HepG2 (cell line): ENCODE data around the gene FGFR2. TPM values are rescaled to one million over a fixed set of nuclear protein-coding genes. Genes with fewer than 3 reads are reported as not detected.

Experiments
- ATAC-seq: fragments of 200-7000 bp; cut with Tn5 transposase; 3 replicates; pipeline ENCODE4 v1.9.1; 2020; ENCODE audit warnings: mild to moderate bottlenecking, moderate library complexity
- BruUV-seq: library from RNA; stranded (reverse); fragments of 400-500 nt; replicated peaks from 2 replicates; lab custom pipeline; 2021; lab: Mats Ljungman, UMichigan
- CTCF ChIA-PET: fragments of 300-600 bp; formaldehyde crosslinking; extraction: SDS; loops from one replicate; lab custom pipeline; 2021; ENCODE audit warnings: low total read pairs, inconsistent platforms, low intra/inter-chr PET ratio; lab: Yijun Ruan, JAX
- POLR2A ChIA-PET: fragments of 350-600 bp; sonication (Branson Sonifier 250); formaldehyde crosslinking; loops from one replicate; lab custom pipeline; 2020; ENCODE audit warnings: antibody characterized with exemption, inconsistent platforms; lab: Yijun Ruan, JAX
- DNase-seq: peaks from one replicate; pipeline ENCODE4 v3.0.0-alpha.2; 2015; ENCODE audit warnings: low spot score
- FAIRE-seq: peaks from 3 replicates; lab custom pipeline; 2011; peaks lifted over from hg19 to GRCh38; lab: Jason Lieb, UNC
- H2AFZ ChIP-seq: one replicate; pipeline ENCODE4 v1.6.1; 2011; ENCODE audit warnings: low read length, inconsistent platforms
- H3K27ac ChIP-seq: fragments of 300-600 bp; 3 replicates; pipeline ENCODE4 v1.8.0; 2011; ENCODE audit warnings: mixed run types, mild to moderate bottlenecking, mixed read lengths, low read length, inconsistent platforms; ENCODE audit not compliant: insufficient read depth; ENCODE audit errors: extremely low read length
- H3K27me3 ChIP-seq, 2 experiments: fragments of 200-600 bp in 1 of 2; 2 replicates in 1 of 2; 3 replicates in 1 of 2; pipeline versions ENCODE4 v1.6.0 to v1.8.0; 2011; ENCODE audit warnings: low read length in 2 of 2, mild to moderate bottlenecking in 2 of 2, moderate library complexity in 2 of 2, inconsistent platforms in 1 of 2; ENCODE audit not compliant: insufficient read depth in 2 of 2, control insufficient read depth in 1 of 2
- H3K36me3 ChIP-seq, 2 experiments: fragments of 200-600 bp in 1 of 2; replicated peaks in 1 of 2; 2 replicates in 1 of 2; 3 replicates in 1 of 2; pipeline versions ENCODE4 v1.5.1 to v1.8.0; 2011; ENCODE audit warnings: low read length in 2 of 2, inconsistent platforms in 1 of 2; ENCODE audit not compliant: insufficient read depth in 2 of 2, control insufficient read depth in 1 of 2
- H3K4me1 ChIP-seq: 2 replicates; pipeline ENCODE4 v1.5.1; 2012; ENCODE audit warnings: low read length, inconsistent platforms; ENCODE audit not compliant: insufficient read depth
- H3K4me2 ChIP-seq: 2 replicates; pipeline ENCODE4 v1.6.0; 2011; ENCODE audit warnings: low read depth, low read length, inconsistent platforms
- H3K4me3 ChIP-seq, 3 experiments: fragments of 200-600 bp in 1 of 3; sonication (generic), shearing (Covaris generic) in 1 of 3; replicated peaks in 1 of 3; 2 replicates each; pipeline ENCODE4 v1.5.1; 2011 to 2016; ENCODE audit warnings: low read length in 3 of 3, inconsistent platforms in 2 of 3, low read depth in 2 of 3, mild to moderate bottlenecking in 2 of 3, control low read depth in 1 of 3, mixed read lengths in 1 of 3; ENCODE audit not compliant: insufficient read depth in 1 of 3
- H3K79me2 ChIP-seq: one replicate; pipeline ENCODE4 v1.6.1; 2011; ENCODE audit warnings: low read length, inconsistent platforms; ENCODE audit not compliant: insufficient read depth
- H3K9ac ChIP-seq: 2 replicates; pipeline ENCODE4 v1.6.0; 2011; ENCODE audit warnings: mild to moderate bottlenecking, low read depth, low read length, inconsistent platforms; ENCODE audit not compliant: insufficient read depth
- H3K9me3 ChIP-seq: 2 replicates; pipeline ENCODE4 v1.5.1; 2012; ENCODE audit warnings: mild to moderate bottlenecking, low read length
- H4K20me1 ChIP-seq: 2 replicates; pipeline ENCODE4 v1.6.0; 2011; ENCODE audit warnings: inconsistent platforms, mild to moderate bottlenecking, low read length, moderate library complexity; ENCODE audit not compliant: insufficient read depth
- ATF1 ChIP-seq: IDR thresholded peaks from 2 replicates; pipeline ENCODE4 v1.6.1; 2016; ENCODE audit warnings: mild to moderate bottlenecking, control low read depth
- BRD4 ChIP-seq: sonication (generic); formaldehyde crosslinking; IDR thresholded peaks from 2 replicates; pipeline ENCODE4 v1.4.0; 2020; ENCODE audit warnings: missing genetic modification reagents
- BRF2 ChIP-seq: sonication (generic); formaldehyde crosslinking; IDR thresholded peaks from 2 replicates; pipeline ENCODE4 v1.8.1; 2022; ENCODE audit warnings: mild to moderate bottlenecking, missing genetic modification reagents
- LCORL ChIP-seq, 2 experiments: fragments of 450-650 bp in 1 of 2; sonication (generic) in 1 of 2; formaldehyde crosslinking in 1 of 2; IDR thresholded peaks; 2 replicates each; pipeline versions ENCODE4 v1.5.0 to v1.6.1; 2017 to 2020; ENCODE audit warnings: antibody characterized with exemption in 1 of 2, missing genetic modification reagents in 1 of 2
- NR2F6 ChIP-seq, 2 experiments: IDR thresholded peaks; 2 replicates each; pipeline ENCODE4 v1.6.1; 2016; ENCODE audit warnings: antibody characterized with exemption in 1 of 2, mild to moderate bottlenecking in 1 of 2
- PATZ1 ChIP-seq: sonication (generic); formaldehyde crosslinking; IDR thresholded peaks from 2 replicates; pipeline ENCODE4 v1.4.0; 2020; ENCODE audit warnings: missing genetic modification reagents
- PAWR ChIP-seq: sonication (generic); formaldehyde crosslinking; IDR thresholded peaks from 2 replicates; pipeline ENCODE4 v1.4.0; 2020; ENCODE audit warnings: missing genetic modification reagents, mild to moderate bottlenecking, borderline replicate concordance
- RARG ChIP-seq: sonication (generic); formaldehyde crosslinking; IDR thresholded peaks from 2 replicates; pipeline ENCODE4 v1.4.0; 2020; ENCODE audit warnings: low read depth, mild to moderate bottlenecking, missing genetic modification reagents
- RELA ChIP-seq: sonication (generic); formaldehyde crosslinking; IDR thresholded peaks from 2 replicates; pipeline ENCODE4 v1.4.0; 2020; ENCODE audit warnings: missing genetic modification reagents
- STAT5B ChIP-seq: sonication (generic); formaldehyde crosslinking; IDR thresholded peaks from 2 replicates; pipeline ENCODE4 v1.4.0; 2020; ENCODE audit warnings: missing genetic modification reagents
- TBL1XR1 ChIP-seq: fragments of 150-350 bp; IDR thresholded peaks from 2 replicates; pipeline ENCODE4 v1.6.1; 2014; ENCODE audit warnings: borderline replicate concordance, low read length; ENCODE audit not compliant: partially characterized antibody
- TEAD3 ChIP-seq: optimal IDR thresholded peaks from 2 replicates; pipeline ENCODE3; 2016; ENCODE audit warnings: borderline replicate concordance
- TFDP2 ChIP-seq: sonication (generic); formaldehyde crosslinking; IDR thresholded peaks from 2 replicates; pipeline ENCODE4 v1.4.0; 2020; ENCODE audit warnings: missing genetic modification reagents
- ZNF749 ChIP-seq: sonication (generic); formaldehyde crosslinking; IDR thresholded peaks from 2 replicates; pipeline ENCODE4 v1.8.0; 2022; ENCODE audit warnings: mild to moderate bottlenecking, missing genetic modification reagents, moderate library complexity, borderline replicate concordance
- WGBS: methylation state at CpG from one replicate; pipeline ENCODE4 v1.1.6; 2017; ENCODE audit warnings: low lambda C conversion rate; 5-methylcytosine and 5-hydroxymethylcytosine counted together
- in situ Hi-C: cut with HindIII; loops from 2 replicates; pipeline ENCODE4 v1.10.0; 2017; ENCODE audit warnings: low pct_unique_long_range_greater_than_20kb; ENCODE audit not compliant: extremely low pct_ligation_motif_present
- intact Hi-C: fragments of 100-400 bp; cut with micrococcal nuclease; formaldehyde crosslinking; loops from one replicate; pipeline ENCODE4 v1.10.0; 2022; ENCODE audit not compliant: unreplicated experiment
- polyA plus RNA-seq, 8 experiments: library from polyadenylated mRNA; depleted of rRNA in 3 of 8; stranded (reverse) in 7 of 8; unstranded in 1 of 8; fragments of >200 nt; fragmentation: Illumina TruSeq in 4 of 8; extraction: Trizol in 4 of 8; gene quantifications; 2 replicates each; pipeline versions ENCODE4 v1.2.1 to v1.2.3, GENCODE V29; 2011 to 2016; ENCODE audit warnings: low read depth in 4 of 8, missing spikeins in 1 of 8, mixed read lengths in 1 of 8; ENCODE audit not compliant: insufficient read depth in 1 of 8
- total RNA-seq, 5 experiments: library from RNA; depleted of rRNA; stranded (reverse); fragments of >200 nt; fragmentation: Illumina TruSeq; extraction: Trizol; gene quantifications; 2 replicates each; pipeline ENCODE4 v1.2.3, GENCODE V29; 2016; ENCODE audit warnings: low read depth in 1 of 5
- TF ChIP-seq, protein P1 (sequence below): sonication (generic); formaldehyde crosslinking; IDR thresholded peaks from 2 replicates; pipeline ENCODE4 v1.8.1; 2023; ENCODE audit warnings: mild to moderate bottlenecking, missing genetic modification reagents
- TF ChIP-seq, protein P2 (sequence below): sonication (generic); formaldehyde crosslinking; IDR thresholded peaks from 2 replicates; pipeline ENCODE4 v1.5.1; 2020; ENCODE audit warnings: mild to moderate bottlenecking, missing genetic modification reagents, moderate library complexity

The FGFR2 gene
- total and polyA plus RNA-seq, 2 of the 13 experiments (the other 11 are each of a cell fraction or from before 2014, with no cell fraction given) = 1.6 to 2.6 TPM

- TF ChIP-seq, protein P1, sequence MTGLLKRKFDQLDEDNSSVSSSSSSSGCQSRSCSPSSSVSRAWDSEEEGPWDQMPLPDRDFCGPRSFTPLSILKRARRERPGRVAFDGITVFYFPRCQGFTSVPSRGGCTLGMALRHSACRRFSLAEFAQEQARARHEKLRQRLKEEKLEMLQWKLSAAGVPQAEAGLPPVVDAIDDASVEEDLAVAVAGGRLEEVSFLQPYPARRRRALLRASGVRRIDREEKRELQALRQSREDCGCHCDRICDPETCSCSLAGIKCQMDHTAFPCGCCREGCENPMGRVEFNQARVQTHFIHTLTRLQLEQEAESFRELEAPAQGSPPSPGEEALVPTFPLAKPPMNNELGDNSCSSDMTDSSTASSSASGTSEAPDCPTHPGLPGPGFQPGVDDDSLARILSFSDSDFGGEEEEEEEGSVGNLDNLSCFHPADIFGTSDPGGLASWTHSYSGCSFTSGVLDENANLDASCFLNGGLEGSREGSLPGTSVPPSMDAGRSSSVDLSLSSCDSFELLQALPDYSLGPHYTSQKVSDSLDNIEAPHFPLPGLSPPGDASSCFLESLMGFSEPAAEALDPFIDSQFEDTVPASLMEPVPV = no peak
- TF ChIP-seq ZNF749 (CRISPR knock-in tag) (no peak), NR2F6 (IDR thresholded peaks at IDR 0.05) (no peak), NR2F6 (CRISPR knock-in tag; IDR thresholded peaks at IDR 0.05) (no peak), RARG (no peak), BRD4 (no peak)
Observed at GRCh38 chr10:121535381-121535780, 62.9 kb downstream of the FGFR2 start (continued).

DNA sequence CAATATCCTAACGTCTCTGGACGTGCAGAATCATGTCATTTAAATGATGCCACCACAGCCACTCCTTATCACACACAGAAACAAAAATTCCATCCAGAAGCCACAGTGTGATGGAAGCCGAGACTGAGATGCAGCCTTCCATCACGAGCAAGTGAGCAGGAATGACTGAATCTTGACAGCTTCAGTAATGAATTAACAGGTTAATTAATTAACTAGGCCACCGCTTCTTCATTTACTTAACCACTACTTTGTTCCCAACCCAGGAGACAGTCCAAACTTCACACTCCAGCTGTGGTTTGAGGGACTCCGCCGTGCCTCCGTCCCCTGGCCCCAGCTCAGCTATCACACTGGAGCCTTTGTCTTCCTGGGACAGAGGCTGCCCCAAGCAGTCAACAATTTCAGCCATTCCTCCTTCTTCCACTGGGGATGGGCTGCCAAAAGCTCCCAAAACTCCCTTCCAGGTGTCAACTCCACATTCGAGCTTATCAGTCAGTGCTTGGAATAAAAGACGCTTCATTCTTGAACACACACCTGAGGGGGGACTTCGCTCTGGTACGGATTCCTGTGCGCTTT is 65.9 kb downstream of the FGFR2 start:
- peak; percentile 37 for DNase-seq
- Histone ChIP-seq H3K4me2 (peak overlapping the region; percentile 80), H4K20me1 (no peaks in the 10 kb centered on the region), H2AFZ (peak overlapping the region; percentile 35), H3K4me1 (peaks cover 62% of the 10 kb centered on the region), H3K36me3 (no peaks in the 10 kb centered on the region), H3K9me3 (no peaks in the 10 kb centered on the region), H3K79me2 (no peaks in the 10 kb centered on the region), H3K27me3 (no peaks in the 10 kb centered on the region), H3K4me3 (0 out of 6 replicates have a peak overlapping the region, but pooled peaks of 1 of the 3 experiments have one; percentile 1), H3K27ac (peak overlapping the region; percentile 78), H3K9ac (no peak overlapping the region)
- WGBS = 36% methylated on average over 13 of the region's 13 CpGs
- peak; percentile 74 for ATAC-seq
- CTCF ChIA-PET = no interaction called here
- in situ Hi-C loops = no loop called here
- peak; percentile 28 for FAIRE-seq
- no TSS peak for BruUV-seq
- intact Hi-C loops = no loop called here
- POLR2A ChIA-PET = interaction anchor here (2.0 kb wide), 1 partner anchor 9 kb away, joined by 8 read pairs; no protein-coding TSS in a partner anchor
- TF ChIP-seq TFDP2 (CRISPR knock-in tag) (no peak), STAT5B (CRISPR knock-in tag) (no peak), LCORL (IDR thresholded peaks at IDR 0.05) (no peak), LCORL (CRISPR knock-in tag; IDR thresholded peaks at IDR 0.05) (no peak), RELA (CRISPR knock-in tag) (no peak), TBL1XR1 (no peak), TEAD3 (CRISPR knock-in tag) (no peak), PAWR (CRISPR knock-in tag) (no peak), ATF1 (no peak), BRF2 (CRISPR knock-in tag) (no peak), PATZ1 (CRISPR knock-in tag) (peak; percentile 53)
- TF ChIP-seq, protein P2, sequence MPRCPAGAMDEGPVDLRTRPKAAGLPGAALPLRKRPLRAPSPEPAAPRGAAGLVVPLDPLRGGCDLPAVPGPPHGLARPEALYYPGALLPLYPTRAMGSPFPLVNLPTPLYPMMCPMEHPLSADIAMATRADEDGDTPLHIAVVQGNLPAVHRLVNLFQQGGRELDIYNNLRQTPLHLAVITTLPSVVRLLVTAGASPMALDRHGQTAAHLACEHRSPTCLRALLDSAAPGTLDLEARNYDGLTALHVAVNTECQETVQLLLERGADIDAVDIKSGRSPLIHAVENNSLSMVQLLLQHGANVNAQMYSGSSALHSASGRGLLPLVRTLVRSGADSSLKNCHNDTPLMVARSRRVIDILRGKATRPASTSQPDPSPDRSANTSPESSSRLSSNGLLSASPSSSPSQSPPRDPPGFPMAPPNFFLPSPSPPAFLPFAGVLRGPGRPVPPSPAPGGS (CRISPR knock-in tag) = no peak
